ENCODE measurements around the gene CKLF.
"Not testable (repeated sequence)": the region's sequence is repeated elsewhere in the genome, so short reads cannot be mapped to it uniquely, and the experiment has no call there.

Gene CKLF

GRCh38 chr16:66588981-66589713 is 36.8 kb downstream of the CKLF start:
- DNase-seq (ENCODE audit: low spot score) = peak; percentile 82
- TF ChIP-seq CTCF (IDR thresholded peaks at IDR 0.05; ENCODE audit: extremely low read depth, missing control alignments) = peak; percentile 86

- TF ChIP-seq CTCF (IDR thresholded peaks at IDR 0.05; ENCODE audit: extremely low read depth, missing control alignments) = no peak
Observed at GRCh38 chr16:66590322-66590721, 37.9 kb downstream of the CKLF start.

GRCh38 chr16:66591018-66591417 is 38.6 kb downstream of the CKLF start:
- no peak for DNase-seq (ENCODE audit: low spot score)
- TF ChIP-seq CTCF (IDR thresholded peaks at IDR 0.05; ENCODE audit: extremely low read depth, missing control alignments) = no peak

More at GRCh38 chr16:66590322-66590721, 37.9 kb downstream of the CKLF start:
- no peak for DNase-seq (ENCODE audit: low spot score)

GRCh38 chr16:66592241-66592640 is 39.9 kb downstream of the CKLF start:
- no peak for DNase-seq (ENCODE audit: low spot score)
- no peak for TF ChIP-seq CTCF (IDR thresholded peaks at IDR 0.05; ENCODE audit: extremely low read depth, missing control alignments)

GRCh38 chr16:66592814-66593213 is 40.4 kb downstream of the CKLF start:
- no peak for DNase-seq (ENCODE audit: low spot score)
- no peak for TF ChIP-seq CTCF (IDR thresholded peaks at IDR 0.05; ENCODE audit: extremely low read depth, missing control alignments)

GRCh38 chr16:66594739-66595138 is 42.4 kb downstream of the CKLF start:
- no peak for TF ChIP-seq CTCF (IDR thresholded peaks at IDR 0.05; ENCODE audit: extremely low read depth, missing control alignments)
- no peak for DNase-seq (ENCODE audit: low spot score)

- DNase-seq (ENCODE audit: low spot score) = not testable (repeated sequence)
Observed at GRCh38 chr16:66596559-66596958, 44.2 kb downstream of the CKLF start.

All from GM20000 (cell line).